Measurements from ENCODE around the gene DCUN1D3.

DNA sequence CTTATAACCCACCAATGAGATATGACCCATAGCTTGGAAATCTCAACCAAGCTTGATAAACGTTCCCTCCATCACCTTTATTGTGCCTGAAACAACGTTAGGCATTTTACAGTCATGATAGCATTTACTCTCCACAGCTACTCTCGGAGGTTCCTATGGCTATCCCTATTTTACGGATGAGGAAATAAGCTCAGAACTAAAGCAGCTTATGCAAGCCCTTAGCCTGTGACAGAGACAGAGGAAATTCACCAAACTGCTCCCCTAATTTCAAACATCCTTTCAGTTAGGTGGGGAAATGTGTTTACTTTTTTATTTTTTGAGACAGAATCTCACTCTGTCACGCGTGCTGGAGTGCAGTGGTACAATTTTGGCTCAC is 18.7 kb downstream of the DCUN1D3 start:
- no peak for TF ChIP-seq CTCF (optimal IDR thresholded peaks at IDR 0.05 in 1 of 3, IDR thresholded peaks at IDR 0.05 in 1 of 3, conservative IDR thresholded peaks at IDR 0.05 in 1 of 3; ENCODE audit: extremely low read depth in 1 of 3, insufficient read depth in 2 of 3, low read length in 3 of 3)
- no peak for TF ChIP-seq EZH2 (IDR thresholded peaks at IDR 0.05; ENCODE audit: low read length)

Measured in keratinocyte (primary cell).